Mesenteric fat pad (tissue), 1 donor: Measurements from ENCODE around the gene SERPINF2. TPM values are rescaled to one million over a fixed set of nuclear protein-coding genes. Genes with fewer than 3 reads are reported as not detected.
"Not testable (repeated sequence)": the region's sequence is repeated elsewhere in the genome, so short reads cannot be mapped to it uniquely, and the experiment has no call there.

ENCODE experiments used
- DNase-seq: peaks from one replicate; pipeline ENCODE4 v3.0.0-alpha.2; 2020; ENCODE audit warnings: low spot score
- total RNA-seq: library from RNA; stranded (reverse); fragmentation: NEBNext Ultra II Directional; extraction: Animal tissue kit (Norgen Biotek cat#: 25700); gene quantifications from one replicate; pipeline ENCODE4 v1.2.1, GENCODE V29; 2021
- donor health status: DM: yes; HTN: yes; CAD: no.

Gene SERPINF2
- total RNA-seq, 1 donor from 2014 or later: 29.3 TPM

- no peak for DNase-seq
Measured at GRCh38 chr17:1733759-1734158, 8.9 kb upstream of the SERPINF2 start.

GRCh38 chr17:1735418-1735817 is 7.3 kb upstream of the SERPINF2 start:
- no peak for DNase-seq

GRCh38 chr17:1735834-1736347 is 6.8 kb upstream of the SERPINF2 start:
- DNase-seq: no peak

GRCh38 chr17:1736348-1737281 is 6.1 kb upstream of the SERPINF2 start:
- DNase-seq: no peak

- no peak for DNase-seq
Measured at GRCh38 chr17:1737531-1738291, 5.0 kb upstream of the SERPINF2 start.

- DNase-seq: not testable (repeated sequence)
Measured at GRCh38 chr17:1741899-1742298, 772 bp upstream of the SERPINF2 start.

- DNase-seq: no peak
Measured at GRCh38 chr17:1743088-1743439, 393 bp downstream of the SERPINF2 start.

- DNase-seq: no peak
Measured at GRCh38 chr17:1744551-1745512, 2.2 kb downstream of the SERPINF2 start.

- DNase-seq: no peak
Measured at GRCh38 chr17:1745513-1746020, 2.9 kb downstream of the SERPINF2 start.

- DNase-seq: no peak
Measured at GRCh38 chr17:1746975-1747543, 4.4 kb downstream of the SERPINF2 start.

- no peak for DNase-seq
Measured at GRCh38 chr17:1750628-1751027, 8.0 kb downstream of the SERPINF2 start.

- DNase-seq: no peak
Measured at GRCh38 chr17:1752425-1753262, 10.0 kb downstream of the SERPINF2 start.

GRCh38 chr17:1753767-1754429 is 11.2 kb downstream of the SERPINF2 start:
- DNase-seq: no peak

GRCh38 chr17:1754430-1755112 is 11.9 kb downstream of the SERPINF2 start:
- no peak for DNase-seq

- DNase-seq: no peak
Measured at GRCh38 chr17:1755252-1755826, 12.7 kb downstream of the SERPINF2 start.

GRCh38 chr17:1755827-1756262 is 13.2 kb downstream of the SERPINF2 start:
- no peak for DNase-seq

GRCh38 chr17:1758807-1759206 is 16.1 kb downstream of the SERPINF2 start:
- no peak for DNase-seq

- DNase-seq: no peak
Measured at GRCh38 chr17:1759529-1759928, 16.9 kb downstream of the SERPINF2 start.
